CD4-positive, alpha-beta T cell treated with Interleukin-4 for 1 hour (primary cell): ENCODE results near the gene WSCD1.

Source experiments
- DNase-seq, 2 donors: peaks; one replicate each; pipeline ENCODE4 v3.0.0-alpha.2; 2020 to 2022

WSCD1 gene

GRCh38 chr17:6061290-6061689, 8.9 kb upstream of the WSCD1 start:
- no peak for DNase-seq

DNA sequence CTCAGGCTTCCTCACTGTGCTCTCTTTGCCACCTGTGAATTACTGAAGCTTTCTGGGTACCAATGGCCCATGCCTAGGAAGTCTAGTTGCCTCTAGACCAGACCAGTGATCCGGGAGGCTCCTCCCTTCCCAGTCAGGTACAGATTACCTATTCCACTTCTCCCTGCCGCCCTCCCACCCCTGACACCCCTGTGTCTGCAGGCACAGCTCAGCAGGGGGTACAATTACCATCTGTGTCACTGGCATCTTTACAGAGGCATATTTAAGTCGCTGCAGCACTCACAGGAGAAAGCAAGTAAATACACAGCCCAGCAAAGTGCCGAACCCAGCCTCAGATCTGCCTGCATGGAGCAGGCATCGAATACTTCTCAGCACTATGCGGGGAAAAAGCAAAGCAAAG, 5.3 kb upstream of the WSCD1 start:
- no peak for DNase-seq

DNA sequence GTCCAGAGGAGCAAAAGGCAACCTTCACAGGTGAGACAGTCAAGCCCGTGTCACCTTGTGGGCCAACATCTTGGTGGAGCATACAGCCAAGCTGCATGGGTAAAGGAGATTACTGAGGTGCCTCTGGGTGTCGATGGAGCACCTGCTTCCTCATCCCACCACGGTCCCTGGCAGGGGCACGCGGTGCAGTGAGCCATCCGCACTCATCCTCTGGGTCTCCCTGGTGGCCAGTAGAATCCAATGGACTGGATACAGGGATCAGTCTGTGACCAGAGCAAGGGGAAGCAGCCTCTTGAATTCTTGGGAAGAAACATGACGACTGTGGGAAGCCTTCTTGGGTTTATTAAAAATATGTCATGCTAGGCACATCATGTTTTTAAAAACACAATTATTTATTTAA, 4.8 kb upstream of the WSCD1 start:
- DNase-seq, result no peak

- DNase-seq, result no peak
These were observed 3.8 kb upstream of the WSCD1 start for GRCh38 chr17:6066183-6066948.

DNA sequence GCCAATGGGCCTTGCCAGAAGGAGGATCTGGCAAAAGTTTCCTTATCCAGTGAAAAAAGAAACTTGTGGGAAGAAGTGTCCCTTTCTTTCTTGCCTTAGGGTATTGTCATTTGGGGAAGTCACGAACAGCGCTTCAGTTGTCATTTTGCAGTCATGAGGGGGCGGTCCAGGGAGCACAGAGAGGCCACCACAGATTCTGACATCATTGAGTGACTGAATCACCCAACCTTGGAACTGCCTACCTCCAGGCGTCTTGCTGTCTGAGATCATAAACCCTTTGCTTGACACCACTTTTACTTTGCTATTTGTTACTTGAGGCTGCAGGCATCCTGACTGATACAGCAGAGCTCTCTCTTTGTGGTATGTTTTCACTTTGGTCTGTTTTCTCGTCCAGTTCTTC, 3.1 kb upstream of the WSCD1 start:
- no peak for DNase-seq

DNA sequence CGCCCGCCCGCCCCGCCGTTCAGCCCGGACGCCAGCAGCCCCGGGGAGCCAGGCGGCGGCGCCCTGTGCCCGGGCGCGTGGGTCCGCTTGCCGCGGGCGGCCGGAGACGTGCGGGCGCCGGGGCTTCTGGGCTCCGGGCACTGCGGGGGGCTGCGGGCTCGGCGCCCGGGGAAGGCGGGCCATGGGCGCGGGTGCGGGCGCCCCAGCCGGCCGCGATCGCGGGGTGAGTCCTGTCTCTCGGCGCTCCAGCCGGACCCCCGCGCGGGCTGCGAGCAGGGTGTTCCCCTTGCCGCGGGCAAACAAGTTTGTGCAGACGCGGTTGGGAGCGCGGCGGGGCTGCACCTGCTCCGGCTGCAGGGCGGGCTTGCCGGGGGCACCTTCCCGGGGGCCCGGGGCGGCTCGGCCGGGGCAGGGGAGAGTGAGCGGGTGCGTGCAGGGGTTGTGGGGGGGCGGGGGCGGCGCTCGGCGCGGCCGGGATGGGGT, 292 bp downstream of the WSCD1 start:
- DNase-seq, result no peak

GRCh38 chr17:6070913-6071511, 833 bp downstream of the WSCD1 start:
- DNase-seq, result no peak

DNA sequence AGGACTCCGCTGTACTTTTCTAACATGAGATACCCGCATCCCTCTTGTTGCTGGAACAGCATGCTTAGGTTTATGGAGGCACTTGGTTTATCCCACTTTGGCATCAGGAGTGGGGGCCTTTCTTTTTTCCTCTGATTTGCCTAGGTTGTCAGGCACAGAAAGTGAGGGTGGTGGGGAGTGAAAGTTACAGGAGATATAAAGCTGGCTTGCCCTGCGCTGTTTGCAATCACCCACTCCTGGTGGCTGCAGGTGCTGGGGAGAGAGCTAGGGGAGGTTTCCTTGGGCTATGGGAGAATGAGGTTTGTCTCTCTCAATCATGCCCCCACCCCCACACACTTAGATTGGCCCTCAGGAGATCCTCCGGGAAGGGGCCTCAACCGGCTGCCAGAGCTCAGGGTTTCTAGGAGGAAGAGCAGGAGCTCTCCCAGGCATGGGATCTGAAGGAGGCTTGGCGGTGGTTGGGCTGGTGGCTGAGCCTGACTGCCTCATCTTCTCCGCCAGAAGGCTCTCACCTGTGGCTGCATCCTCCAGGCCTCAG, 1.4 kb downstream of the WSCD1 start:
- no peak for DNase-seq

DNA sequence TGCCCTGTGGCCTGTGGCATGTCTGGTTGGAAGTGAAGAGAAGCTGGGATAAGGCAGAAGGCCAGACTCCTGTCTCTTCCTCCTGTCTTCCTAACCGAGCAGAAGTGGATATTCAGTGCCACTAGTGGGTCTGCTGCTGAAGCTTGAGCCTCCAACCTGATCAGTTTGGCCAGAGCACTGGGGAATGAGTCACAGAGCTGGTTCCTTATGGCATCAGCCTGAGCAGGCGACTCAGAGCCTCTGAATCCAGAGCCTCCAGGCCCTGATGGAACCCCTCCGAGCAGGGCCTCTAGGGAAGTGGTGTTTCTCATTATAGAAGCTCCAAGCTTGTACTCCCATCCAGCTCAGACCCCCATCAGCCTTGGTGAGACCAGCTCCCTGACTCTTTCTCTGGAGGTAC, 2.0 kb downstream of the WSCD1 start:
- no peak for DNase-seq

DNA sequence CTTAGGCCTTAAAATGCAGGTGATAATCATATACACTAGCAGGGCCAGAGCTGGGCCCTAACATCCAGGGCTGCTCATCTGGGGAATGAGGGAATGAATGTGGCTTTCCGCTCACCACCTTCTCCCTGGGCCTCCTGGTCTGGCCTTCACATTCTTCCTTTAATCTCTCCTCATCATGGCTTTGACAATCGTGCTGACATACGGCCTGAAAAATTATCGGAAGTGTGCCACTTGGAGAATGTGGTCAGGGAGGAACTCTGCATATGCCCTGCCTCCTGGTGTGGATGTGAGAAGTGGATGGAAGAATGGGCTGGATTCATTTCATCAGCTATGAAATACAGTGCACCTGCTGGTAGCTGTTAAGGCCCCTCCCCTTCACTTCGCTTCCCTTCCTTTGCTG, 2.4 kb downstream of the WSCD1 start:
- no peak for DNase-seq

GRCh38 chr17:6073620-6074019, 3.4 kb downstream of the WSCD1 start:
- no peak for DNase-seq

DNA sequence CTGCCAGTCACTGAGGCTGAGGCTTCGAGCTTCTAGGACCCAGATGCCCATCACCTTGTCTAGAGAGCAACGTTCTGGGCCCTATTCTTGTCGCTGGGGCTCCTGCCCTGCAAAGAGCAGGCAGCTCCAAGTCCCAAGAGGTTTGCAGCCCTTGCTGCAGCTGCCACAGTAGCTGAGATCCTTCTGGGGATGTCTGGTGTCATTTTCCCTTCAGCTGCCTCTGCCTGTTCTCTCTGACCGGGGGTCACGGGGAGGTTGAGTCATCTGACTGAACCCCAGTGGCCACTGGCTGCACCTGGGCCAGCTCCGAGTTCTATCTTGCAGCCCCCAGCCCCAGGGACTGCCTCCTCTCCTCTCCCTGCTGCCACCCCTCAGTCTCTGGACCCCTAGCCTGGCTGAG, 4.9 kb downstream of the WSCD1 start:
- no peak for DNase-seq

DNA sequence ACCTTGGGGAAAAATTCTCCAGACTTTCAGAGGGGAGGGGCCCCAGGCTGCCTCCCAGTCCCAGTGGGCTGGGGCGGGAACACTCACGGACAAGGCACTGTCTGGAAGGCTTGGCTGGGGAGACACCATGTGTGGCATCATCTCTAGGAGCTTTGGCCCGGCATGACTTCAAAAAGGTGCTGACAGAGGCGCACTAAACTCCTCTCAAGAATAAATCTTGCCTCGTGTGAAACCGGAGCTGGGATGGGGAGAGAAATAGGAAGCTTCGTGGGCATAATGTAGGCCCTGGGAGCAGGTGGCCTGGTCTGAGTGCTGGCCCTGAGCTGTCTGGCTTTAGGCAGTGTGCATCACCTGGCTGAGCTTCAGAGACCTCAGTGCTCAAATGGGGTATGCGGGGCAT, 5.7 kb downstream of the WSCD1 start:
- DNase-seq, result no peak

GRCh38 chr17:6077752-6078151, 7.6 kb downstream of the WSCD1 start:
- no peak for DNase-seq

DNA sequence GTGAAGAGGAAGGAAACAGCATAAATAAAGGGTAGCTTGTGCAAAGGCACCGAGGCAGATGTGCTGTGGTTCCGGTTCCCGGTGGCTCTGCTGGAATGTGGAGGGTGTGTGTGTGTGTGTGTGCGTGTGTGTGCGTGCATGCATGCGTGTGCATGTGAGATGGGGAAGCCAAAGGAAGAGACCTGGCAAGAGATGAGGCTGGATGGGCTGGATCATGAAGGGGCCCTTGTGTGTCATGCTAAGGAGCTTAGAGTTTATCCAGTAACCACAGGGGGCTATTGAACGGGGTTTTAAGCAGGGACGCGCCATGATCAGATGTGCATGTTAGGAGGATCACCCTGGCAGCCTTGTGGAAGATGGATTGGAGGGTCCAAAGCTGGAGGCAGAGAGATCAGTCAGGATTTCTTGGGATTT, 8.3 kb downstream of the WSCD1 start:
- DNase-seq, result no peak

DNA sequence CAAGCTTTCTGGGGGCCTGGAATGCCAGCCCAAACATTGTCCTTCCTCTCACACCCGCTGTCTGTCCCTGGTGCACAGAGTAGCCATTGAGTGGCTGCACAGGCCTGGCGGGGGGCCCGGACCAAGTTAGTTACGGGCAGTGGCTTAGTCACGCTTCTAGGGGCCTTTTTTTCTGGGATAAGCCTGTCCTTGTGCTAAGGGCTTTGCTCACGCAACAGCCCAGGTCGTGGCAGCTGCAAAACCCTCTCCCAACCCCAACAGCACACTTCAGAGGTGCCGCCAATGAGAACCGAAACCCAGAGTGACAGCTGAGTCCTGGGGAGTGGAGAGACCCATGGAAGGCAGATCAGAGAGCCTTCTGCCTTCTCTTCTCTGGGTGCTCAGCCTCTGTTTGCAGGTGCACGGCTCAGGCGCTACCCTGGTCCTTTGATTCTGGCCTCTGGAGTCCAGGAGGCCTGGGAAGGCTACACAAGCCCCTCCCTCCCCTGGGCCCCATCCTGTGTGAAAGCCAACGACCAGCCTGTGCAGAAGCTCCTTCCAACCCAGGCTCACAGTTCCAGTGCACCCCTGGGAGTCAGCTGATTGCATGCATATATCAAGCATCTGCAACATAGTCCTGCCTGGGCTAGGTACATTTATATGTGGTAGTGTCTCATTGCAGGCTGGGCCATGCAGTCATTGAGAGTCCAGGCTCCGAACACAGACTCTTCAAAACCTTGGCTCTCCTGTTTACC, 9.1 kb downstream of the WSCD1 start:
- DNase-seq, result no peak

GRCh38 chr17:6079960-6080359, 9.8 kb downstream of the WSCD1 start:
- DNase-seq, result no peak

GRCh38 chr17:6080711-6081430, 10.7 kb downstream of the WSCD1 start:
- DNase-seq, result no peak

- DNase-seq, result no peak
These were observed 12.2 kb downstream of the WSCD1 start for GRCh38 chr17:6082335-6082734.

GRCh38 chr17:6084311-6085161, 14.4 kb downstream of the WSCD1 start:
- DNase-seq, result no peak

GRCh38 chr17:6085812-6086211, 15.6 kb downstream of the WSCD1 start:
- DNase-seq, result no peak
